NCI-H146 treated with DMSO at 0.1 percent for 48 hours (cell line): ENCODE data around the gene AMBRA1.
"Not testable (repeated sequence)": the region's sequence is repeated elsewhere in the genome, so short reads cannot be mapped to it uniquely, and the experiment has no call there.

Experiments used
- DNase-seq: peaks from one replicate; lab custom pipeline; 2025; ENCODE audit not compliant: unreplicated experiment; lab: John Stamatoyannopoulos, UW

AMBRA1 gene

DNA sequence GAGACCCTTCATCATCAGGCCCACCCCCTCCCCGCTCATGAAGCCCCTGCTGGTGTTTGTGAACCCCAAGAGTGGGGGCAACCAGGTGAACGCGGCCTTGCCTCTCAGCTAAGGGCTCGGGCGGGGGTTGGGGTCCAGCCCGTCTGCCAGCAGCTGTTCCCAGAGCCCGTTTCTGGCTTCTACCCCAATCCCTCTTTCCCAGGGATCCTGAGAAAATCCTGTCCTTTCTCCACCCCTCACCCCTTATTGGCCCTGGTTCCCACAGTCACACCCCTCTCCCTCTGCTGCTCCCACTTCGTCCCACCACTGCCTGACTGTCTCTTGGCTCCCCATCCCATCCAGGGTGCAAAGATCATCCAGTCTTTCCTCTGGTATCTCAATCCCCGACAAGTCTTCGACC, 221.7 kb downstream of the AMBRA1 start:
- DNase-seq: no peak

GRCh38 chr11:46371262-46371661, 222.6 kb downstream of the AMBRA1 start:
- not testable (repeated sequence) for DNase-seq

GRCh38 chr11:46370253-46370652, 223.6 kb downstream of the AMBRA1 start:
- no peak for DNase-seq

DNA sequence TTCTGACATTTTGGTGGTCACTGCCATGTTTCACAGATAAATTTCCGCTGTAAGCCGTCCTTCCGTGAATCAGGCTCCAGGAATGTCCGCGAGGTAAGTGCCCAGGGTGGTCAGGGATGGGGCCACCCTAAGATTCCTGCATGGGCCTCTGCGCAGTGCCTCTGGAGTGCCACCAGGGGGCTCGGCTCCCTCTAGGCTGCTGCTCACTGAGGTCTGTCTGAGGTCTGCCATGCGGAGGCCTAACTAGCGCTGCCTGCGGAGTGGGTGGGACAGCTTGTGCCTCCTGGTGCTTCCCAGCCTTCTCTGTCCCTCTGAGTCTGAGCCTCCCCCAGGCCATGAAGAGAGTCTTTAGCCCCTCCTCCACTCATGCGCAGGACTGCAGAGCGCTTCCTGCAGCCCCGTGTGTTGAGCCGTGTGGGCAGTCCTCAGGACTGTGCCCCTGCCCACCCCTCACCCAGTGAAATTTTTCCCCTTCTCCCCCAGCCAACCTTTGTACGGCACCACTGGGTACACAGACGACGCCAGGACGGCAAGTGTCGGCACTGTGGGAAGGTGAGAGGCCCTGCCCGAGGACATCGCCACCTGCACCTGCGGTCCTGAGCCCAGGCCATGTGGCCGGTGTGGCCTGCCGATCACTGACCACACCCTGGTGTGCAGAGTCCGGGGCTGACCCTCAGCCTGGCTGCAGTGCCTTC, 224.2 kb downstream of the AMBRA1 start:
- no peak for DNase-seq

DNA sequence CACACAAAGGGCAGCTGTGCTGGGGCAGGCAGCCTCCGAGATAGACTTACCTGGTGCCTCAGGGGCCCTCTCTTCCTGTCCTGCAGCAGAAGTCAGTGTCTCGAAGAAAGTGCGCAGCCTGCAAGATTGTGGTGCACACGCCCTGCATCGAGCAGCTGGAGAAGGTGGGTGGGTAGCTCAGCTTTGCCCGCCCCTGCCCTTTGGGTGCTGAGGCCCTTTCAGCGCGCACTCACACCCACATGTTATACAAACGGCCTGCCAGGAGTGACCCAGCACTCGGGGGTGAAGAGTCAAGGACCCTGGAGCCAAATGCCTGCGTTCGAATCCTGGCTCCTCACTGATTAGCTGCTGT, 225.9 kb downstream of the AMBRA1 start:
- DNase-seq: no peak

DNA sequence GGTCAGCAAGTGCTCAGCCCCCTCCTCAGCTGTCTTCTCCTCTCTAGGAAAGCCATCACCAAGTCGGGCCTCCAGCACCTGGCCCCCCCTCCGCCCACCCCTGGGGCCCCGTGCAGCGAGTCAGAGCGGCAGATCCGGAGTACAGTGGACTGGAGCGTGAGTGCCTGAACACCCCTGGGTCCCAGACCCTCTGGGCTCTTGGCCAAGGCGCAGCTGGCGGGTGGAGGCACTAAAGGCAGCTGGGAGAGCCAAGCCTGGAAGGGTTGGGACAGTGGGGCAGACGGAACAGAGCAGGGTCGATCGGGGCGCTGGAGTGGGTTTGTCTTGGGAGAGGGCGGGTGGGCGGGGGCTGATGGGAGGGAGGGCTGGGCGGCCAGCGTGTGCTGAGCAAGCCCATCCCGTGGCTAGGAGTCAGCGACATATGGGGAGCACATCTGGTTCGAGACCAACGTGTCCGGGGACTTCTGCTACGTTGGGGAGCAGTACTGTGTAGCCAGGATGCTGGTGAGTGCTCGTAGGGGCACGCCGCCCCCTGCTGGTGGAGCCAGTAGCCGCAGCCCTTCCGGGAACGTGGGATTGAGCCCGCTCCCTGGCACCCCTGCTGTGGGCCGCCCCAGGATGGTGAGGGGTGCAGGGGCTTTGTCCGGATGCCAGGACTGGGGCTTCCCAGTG, 226.4 kb downstream of the AMBRA1 start:
- DNase-seq: no peak

- no peak for DNase-seq
These were observed 227.1 kb downstream of the AMBRA1 start for GRCh38 chr11:46366661-46367161.

GRCh38 chr11:46366260-46366659, 227.6 kb downstream of the AMBRA1 start:
- DNase-seq: no peak

- no peak for DNase-seq
These were observed 229.0 kb downstream of the AMBRA1 start for GRCh38 chr11:46364791-46365190.

- DNase-seq: no peak
These were observed 229.8 kb downstream of the AMBRA1 start for GRCh38 chr11:46364056-46364455.

DNA sequence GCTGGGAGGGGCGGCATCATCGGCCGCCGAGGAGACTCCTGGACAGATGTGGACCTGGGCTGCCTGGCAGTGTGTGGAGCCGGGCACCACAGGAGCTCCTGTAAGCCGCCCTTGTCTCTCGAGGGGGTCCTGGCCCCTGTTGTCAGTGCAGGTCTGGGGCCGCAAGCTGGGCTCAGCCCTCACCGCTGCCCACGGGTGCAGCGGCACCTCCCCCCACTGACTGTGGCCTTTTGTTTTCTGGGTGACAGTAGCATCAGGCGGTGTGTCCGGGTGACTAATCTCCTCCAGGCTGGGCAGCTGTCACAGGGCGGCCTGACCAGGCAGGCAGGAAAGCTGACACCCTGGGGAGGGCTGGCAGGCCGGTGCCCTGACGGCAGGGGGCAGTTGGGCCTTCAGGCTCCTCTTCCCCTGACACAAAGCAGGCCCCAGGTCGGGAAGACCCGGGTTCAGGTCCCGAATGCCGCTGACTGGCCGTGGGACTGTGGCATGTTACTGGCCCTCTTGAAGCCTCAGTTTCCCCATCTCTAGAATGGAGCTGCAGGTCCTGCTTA, 230.3 kb downstream of the AMBRA1 start:
- DNase-seq: peak; percentile 61

- peak; percentile 56 for DNase-seq
These were observed 230.8 kb downstream of the AMBRA1 start for GRCh38 chr11:46363031-46363407.

DNA sequence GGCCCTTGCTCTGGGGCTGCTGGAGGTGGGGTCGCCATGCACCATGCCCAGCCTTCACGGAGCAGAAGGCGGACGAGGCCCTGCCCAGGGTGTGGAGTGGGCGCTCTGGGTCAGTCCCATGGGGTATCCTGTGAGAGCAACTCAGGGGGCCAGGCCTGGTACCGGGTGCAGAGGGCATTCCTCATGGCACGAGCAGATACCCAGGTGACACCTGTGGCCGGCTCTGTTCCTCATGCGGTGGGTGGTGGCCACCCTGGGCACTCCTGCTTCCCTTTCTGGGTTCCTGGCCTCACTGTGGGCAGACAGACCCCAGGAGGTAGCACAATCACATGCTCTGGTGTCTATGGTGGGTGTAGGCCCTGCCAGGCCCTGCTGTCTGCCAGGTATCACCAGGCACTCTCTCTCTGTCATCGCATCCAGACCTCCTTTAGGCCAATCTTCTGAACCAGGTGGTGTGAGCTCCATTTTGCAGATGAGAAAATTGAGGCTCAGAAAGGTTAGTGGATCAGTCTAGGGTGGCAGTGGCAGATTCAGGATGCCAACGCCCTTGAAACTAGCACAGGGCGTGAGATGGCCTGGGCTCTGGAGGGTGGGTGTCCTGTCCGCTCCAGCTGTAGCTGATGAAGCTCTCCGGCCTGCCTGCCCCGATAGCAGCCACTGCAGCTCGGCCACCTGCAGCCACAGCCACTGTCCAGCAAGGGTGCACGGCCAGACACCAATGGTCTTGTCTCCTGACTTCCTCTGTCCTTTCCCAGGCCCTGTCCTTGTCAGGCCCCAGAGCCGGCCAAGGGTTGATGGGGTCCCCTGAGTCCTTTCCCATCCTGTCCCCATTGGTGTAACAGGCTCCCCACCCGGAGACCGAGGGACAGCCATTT, 231.4 kb downstream of the AMBRA1 start:
- no peak for DNase-seq

GRCh38 chr11:46361283-46362155, 232.3 kb downstream of the AMBRA1 start:
- no peak for DNase-seq

DNA sequence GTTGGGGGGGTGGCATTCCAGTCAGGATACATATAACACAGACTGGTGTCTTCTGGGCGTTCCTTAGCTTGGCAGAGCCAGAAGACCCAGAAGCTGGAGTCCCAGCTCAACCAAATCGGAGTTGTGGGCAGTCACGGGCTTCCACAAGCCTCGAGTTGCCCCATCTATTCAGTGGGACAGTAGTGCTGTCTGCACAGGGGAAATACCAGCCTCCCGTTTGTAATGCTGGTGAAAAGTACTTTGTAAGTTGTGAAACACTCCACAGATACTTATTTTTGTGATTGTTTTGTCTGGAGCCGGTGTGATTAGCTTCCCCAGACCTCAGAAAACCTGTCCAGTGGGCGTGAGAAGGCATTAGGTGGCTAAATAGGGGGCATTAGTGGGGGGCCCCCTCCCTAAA, 232.9 kb downstream of the AMBRA1 start:
- DNase-seq: no peak

DNA sequence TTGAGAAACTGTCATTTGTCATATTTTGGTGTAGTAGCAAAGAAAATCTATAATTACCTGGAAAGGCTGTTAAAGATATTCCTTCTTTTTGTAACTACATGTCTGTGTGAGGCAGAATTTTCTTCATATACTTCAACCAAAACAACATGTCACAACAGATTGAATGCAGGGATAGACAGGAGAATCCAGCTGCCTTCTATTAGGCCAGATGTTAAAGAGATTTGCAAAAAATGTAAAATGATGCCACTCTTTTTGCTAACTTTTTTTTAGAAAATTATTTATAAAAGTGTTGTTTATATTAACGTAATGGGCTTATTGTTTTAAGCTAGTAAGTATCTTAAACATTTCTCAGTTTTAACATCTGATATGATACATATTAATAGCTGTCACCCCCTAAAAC, 233.9 kb downstream of the AMBRA1 start:
- no peak for DNase-seq

DNA sequence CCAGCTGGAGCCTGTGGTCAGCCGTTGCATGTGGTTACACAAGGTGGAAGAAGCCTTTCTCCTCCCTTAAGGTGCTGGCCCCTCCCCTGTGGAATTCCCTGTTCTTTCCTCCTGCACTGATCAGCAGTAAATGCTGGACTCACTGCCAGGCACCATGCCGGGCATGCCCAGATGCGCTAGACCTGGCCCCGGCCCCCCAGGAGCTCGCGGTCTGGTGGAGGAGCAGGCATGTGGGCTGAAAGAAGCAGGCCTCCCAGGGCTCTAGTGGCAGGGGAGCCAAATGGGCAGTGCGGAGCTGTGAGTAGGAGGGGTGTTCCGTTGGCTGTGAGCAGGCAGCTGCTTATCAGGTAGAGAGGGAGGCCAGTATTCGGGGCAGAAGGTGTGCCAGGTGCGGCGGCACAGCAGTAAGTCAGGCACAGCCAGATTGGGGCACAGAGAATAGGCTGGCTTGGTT, 236.3 kb downstream of the AMBRA1 start:
- DNase-seq: no peak

GRCh38 chr11:46356924-46357482, 236.8 kb downstream of the AMBRA1 start:
- DNase-seq: no peak

GRCh38 chr11:46353698-46354097, 240.1 kb downstream of the AMBRA1 start:
- DNase-seq: no peak
